OCI-LY1 (cell line): Measurements from ENCODE around the gene C8G.

Source experiments
- CTCF ChIP-seq: fragments of 200-600 bp; sonication (generic), shearing (Covaris generic); IDR thresholded peaks from 2 replicates; pipeline ENCODE4 v1.5.1; 2017; ENCODE audit warnings: mild to moderate bottlenecking, antibody characterized with exemption, low read length, moderate library complexity, mixed read lengths
- EZH2 ChIP-seq: fragments of 200-600 bp; sonication (generic), shearing (Covaris generic); IDR thresholded peaks from 2 replicates; pipeline ENCODE4 v1.8.0; 2017; ENCODE audit warnings: borderline replicate concordance, mixed run types, mild to moderate bottlenecking, antibody characterized with exemption, low read length, moderate library complexity, mixed read lengths

GRCh38 chr9:136977223-136977622 is 32.2 kb downstream of the C8G start, which contains the start of gene PTGDS:
- no peak for TF ChIP-seq CTCF
- no peak for TF ChIP-seq EZH2
